GM10266 (cell line): ENCODE results near the gene PPT2.

ENCODE experiments used
- DNase-seq: peaks from one replicate; pipeline ENCODE4 v3.0.0; 2012; ENCODE audit errors: extremely low spot score
- TF ChIP-seq, protein P1 (sequence below): IDR thresholded peaks from 2 replicates; pipeline ENCODE4 v1.5.1; 2012; ENCODE audit warnings: mild to moderate bottlenecking, low read depth; ENCODE audit not compliant: control insufficient read depth, insufficient read depth; ENCODE audit errors: missing control alignments

PPT2 gene

GRCh38 chr6:32109765-32110160 lies 44.2 kb upstream of the PPT2 start:
- no peak for DNase-seq
- TF ChIP-seq, protein P1, sequence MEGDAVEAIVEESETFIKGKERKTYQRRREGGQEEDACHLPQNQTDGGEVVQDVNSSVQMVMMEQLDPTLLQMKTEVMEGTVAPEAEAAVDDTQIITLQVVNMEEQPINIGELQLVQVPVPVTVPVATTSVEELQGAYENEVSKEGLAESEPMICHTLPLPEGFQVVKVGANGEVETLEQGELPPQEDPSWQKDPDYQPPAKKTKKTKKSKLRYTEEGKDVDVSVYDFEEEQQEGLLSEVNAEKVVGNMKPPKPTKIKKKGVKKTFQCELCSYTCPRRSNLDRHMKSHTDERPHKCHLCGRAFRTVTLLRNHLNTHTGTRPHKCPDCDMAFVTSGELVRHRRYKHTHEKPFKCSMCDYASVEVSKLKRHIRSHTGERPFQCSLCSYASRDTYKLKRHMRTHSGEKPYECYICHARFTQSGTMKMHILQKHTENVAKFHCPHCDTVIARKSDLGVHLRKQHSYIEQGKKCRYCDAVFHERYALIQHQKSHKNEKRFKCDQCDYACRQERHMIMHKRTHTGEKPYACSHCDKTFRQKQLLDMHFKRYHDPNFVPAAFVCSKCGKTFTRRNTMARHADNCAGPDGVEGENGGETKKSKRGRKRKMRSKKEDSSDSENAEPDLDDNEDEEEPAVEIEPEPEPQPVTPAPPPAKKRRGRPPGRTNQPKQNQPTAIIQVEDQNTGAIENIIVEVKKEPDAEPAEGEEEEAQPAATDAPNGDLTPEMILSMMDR: no peak

DNA sequence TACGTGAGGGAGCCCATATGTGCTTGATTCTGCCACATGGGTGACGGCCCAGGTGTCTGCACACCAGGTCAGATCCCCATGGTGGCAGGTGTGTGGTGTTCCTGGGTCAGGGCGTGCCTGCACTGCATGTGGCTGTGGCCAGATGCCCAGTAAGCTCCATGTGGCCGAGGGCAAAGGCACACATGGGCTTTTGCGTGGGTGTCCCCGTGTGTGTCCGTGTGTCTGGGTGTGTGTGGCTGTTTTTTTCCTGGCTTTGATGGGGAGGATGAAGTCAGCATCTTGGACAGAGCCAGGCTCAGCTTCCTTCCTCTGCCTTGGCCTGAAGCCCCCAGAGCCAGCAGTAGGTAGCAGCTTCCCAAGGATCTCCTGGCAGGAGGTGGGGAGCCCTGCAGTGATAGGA lies 43.3 kb upstream of the PPT2 start:
- no peak for DNase-seq
- TF ChIP-seq, protein P1: no peak

- no peak for DNase-seq
- TF ChIP-seq, protein P1: no peak
These were observed 42.4 kb upstream of the PPT2 start for GRCh38 chr6:32111424-32112066.

GRCh38 chr6:32112431-32112980 lies 41.4 kb upstream of the PPT2 start:
- TF ChIP-seq, protein P1: no peak
- DNase-seq: no peak

- no peak for DNase-seq
- TF ChIP-seq, protein P1: no peak
These were observed 40.3 kb upstream of the PPT2 start for GRCh38 chr6:32113386-32114352.

- DNase-seq: no peak
- TF ChIP-seq, protein P1: no peak
These were observed 39.1 kb upstream of the PPT2 start for GRCh38 chr6:32114796-32115195.
